Stimulated activated CD4-positive, alpha-beta T cell treated with anti-CD3 and anti-CD28 coated beads, TNF-alpha, amount 100 ng/mL, for 48 hours (primary cell): ENCODE measurements around the gene CER1.
"Not testable (repeated sequence)": the region's sequence is repeated elsewhere in the genome, so short reads cannot be mapped to it uniquely, and the experiment has no call there.

ENCODE experiments used
- DNase-seq, 3 donors: peaks; one replicate each; pipeline ENCODE4 v3.0.0-alpha.2; 2020; ENCODE audit warnings: low read depth in 3 of 3

The CER1 gene

GRCh38 chr9:14715102-14715501, 7.4 kb downstream of the CER1 start:
- no peak for DNase-seq

- DNase-seq, result no peak
Measured at GRCh38 chr9:14713187-14713767, 9.3 kb downstream of the CER1 start.

GRCh38 chr9:14710804-14711203, 11.7 kb downstream of the CER1 start:
- DNase-seq, result no peak

- no peak for DNase-seq
Measured at GRCh38 chr9:14706530-14707140, 15.9 kb downstream of the CER1 start.

- no peak for DNase-seq
Measured at GRCh38 chr9:14705079-14705478, 17.5 kb downstream of the CER1 start.

- DNase-seq, result no peak
Measured at GRCh38 chr9:14704281-14704680, 18.3 kb downstream of the CER1 start.

GRCh38 chr9:14702200-14702720, 20.3 kb downstream of the CER1 start:
- no peak for DNase-seq

GRCh38 chr9:14693251-14693861, 29.2 kb downstream of the CER1 start, which contains the start of gene ZDHHC21:
TSS of gene ZDHHC21 (minus strand) at chr9:14693432. CDS start at chr9:14674340, 19,092 bp downstream.
- DNase-seq, result peak; percentile 41 to 56 (median 46)

GRCh38 chr9:14692470-14693250, 29.9 kb downstream of the CER1 start:
- DNase-seq, result no peak

GRCh38 chr9:14690948-14691730, 31.4 kb downstream of the CER1 start:
- DNase-seq, result no peak

- DNase-seq, result no peak
Measured at GRCh38 chr9:14687042-14687719, 35.4 kb downstream of the CER1 start.

GRCh38 chr9:14686168-14686567, 36.4 kb downstream of the CER1 start:
- no peak for DNase-seq

GRCh38 chr9:14682616-14683015, 39.9 kb downstream of the CER1 start:
- DNase-seq, result not testable (repeated sequence)

GRCh38 chr9:14678776-14679175, 43.8 kb downstream of the CER1 start:
- no peak for DNase-seq

- DNase-seq, result no peak
Measured at GRCh38 chr9:14677872-14678271, 44.7 kb downstream of the CER1 start.

- no peak for DNase-seq
Measured at GRCh38 chr9:14677396-14677795, 45.1 kb downstream of the CER1 start.

GRCh38 chr9:14674630-14675029, 47.9 kb downstream of the CER1 start:
- DNase-seq, result no peak

- no peak for DNase-seq
Measured at GRCh38 chr9:14671377-14671776, 51.2 kb downstream of the CER1 start.

GRCh38 chr9:14670718-14671117, 51.8 kb downstream of the CER1 start:
- no peak for DNase-seq
